ENCODE data around the gene SGK2.
"Not testable (repeated sequence)": the region's sequence is repeated elsewhere in the genome, so short reads cannot be mapped to it uniquely, and the experiment has no call there.

Gene SGK2

GRCh38 chr20:43603124-43603523, 44.3 kb downstream of the SGK2 start:
- no peak for DNase-seq (ENCODE audit: low spot score)

DNA sequence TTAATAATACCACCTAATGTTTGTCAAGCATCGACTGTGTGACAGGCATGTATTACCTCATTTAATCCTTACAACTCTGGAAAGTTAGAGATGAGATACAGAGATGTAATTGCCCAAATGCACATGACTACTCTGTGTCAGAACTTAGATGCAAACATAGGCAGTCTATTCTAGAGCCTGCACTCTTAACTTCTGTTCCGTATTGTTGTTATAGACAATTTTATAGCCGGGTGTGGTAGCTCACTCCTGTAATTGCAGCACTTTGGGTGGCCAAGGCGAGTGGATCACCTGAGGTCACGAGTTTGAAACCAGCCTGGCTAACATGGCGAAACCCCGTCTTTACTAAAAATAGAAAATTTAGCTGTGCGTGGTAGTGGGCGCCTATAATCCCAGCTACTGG, 46.9 kb downstream of the SGK2 start:
- DNase-seq (ENCODE audit: low spot score): no peak

DNA sequence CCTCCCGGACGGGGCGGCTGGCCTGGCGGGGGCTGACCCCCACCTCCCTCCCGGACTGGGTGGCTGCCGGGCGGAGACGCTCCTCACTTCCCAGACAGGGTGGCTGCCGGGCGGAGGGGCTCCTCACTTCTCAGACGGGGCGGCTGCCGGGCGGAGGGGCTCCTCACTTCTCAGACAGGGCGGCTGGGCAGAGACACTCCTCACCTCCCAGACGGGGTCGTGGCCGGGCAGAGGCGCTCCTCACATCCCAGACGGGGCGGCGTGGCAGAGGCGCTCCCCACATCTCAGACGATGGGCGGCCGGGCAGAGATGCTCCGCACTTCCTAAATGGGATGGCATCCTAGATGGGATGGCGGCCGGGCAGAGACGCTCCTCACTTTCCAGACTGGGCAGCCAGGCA, 48.5 kb downstream of the SGK2 start:
- not testable (repeated sequence) for DNase-seq (ENCODE audit: low spot score)

DNA sequence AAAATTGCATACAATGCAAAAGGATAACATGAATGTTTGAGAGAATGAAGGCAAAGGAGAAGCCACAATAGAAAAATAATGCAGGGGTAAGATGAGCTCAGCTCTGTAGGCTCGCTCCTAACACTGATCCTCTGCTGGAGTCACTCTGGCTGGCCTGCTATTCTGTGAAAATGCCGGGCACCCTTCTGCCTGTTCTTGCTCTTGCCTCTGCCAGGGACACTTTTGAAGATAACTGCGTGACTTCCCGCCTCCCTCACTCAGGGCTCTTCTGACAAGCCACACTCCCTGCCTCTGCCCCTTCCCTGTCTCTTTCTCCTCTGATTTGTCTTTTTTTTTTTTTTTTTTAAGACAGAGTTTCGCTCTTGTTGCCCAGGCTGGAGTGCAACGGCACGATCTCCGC, 72.8 kb downstream of the SGK2 start:
- DNase-seq (ENCODE audit: low spot score): no peak

Data from LoVo (cell line).